ENCODE results near the gene TBRG4. TPM values are rescaled to one million over a fixed set of nuclear protein-coding genes. Genes with fewer than 3 reads are reported as not detected.
A peak's percentile ranks its signal among the peaks of the same experiment; 100 is the strongest.
"Not testable (repeated sequence)": the region's sequence is repeated elsewhere in the genome, so short reads cannot be mapped to it uniquely, and the experiment has no call there.

The TBRG4 gene
- total RNA-seq, 1 donor, result 80.7 TPM

DNA sequence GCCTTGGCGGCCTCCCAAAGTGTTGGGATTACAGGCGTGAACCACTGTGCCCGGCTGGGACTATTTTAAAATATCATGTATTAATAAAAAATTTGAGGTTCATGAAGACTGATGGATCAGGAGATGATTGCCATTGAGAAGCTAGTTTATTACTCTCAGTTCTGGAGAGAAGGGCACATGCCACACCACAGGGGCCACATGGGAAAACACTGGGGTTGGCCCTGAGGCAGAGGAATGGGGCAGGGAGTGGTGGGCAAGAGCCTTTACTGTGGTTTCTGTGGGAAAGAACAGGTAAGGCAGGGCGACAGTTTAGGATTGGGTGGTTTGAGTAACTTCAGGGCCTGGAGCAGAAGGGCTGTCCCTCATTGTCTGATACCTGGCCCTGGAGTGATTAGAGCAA, 6.8 kb upstream of the TBRG4 start:
- no peak overlapping the region for H3K4me3 ChIP-seq (ENCODE audit: low read depth, low read length)
- TF ChIP-seq CTCF (IDR thresholded peaks at IDR 0.05; ENCODE audit: insufficient read depth, low read depth, low read length), result no peak
- no peak for DNase-seq (ENCODE audit: low read depth)

GRCh38 chr7:45117582-45117981, 6.1 kb upstream of the TBRG4 start:
- no peak overlapping the region for H3K4me3 ChIP-seq (ENCODE audit: low read depth, low read length)
- no peak for TF ChIP-seq CTCF (IDR thresholded peaks at IDR 0.05; ENCODE audit: insufficient read depth, low read depth, low read length)
- DNase-seq (ENCODE audit: low read depth), result no peak

GRCh38 chr7:45116048-45116447, 4.6 kb upstream of the TBRG4 start:
- no peak for DNase-seq (ENCODE audit: low read depth)
- H3K4me3 ChIP-seq (ENCODE audit: low read depth, low read length), result no peak overlapping the region
- TF ChIP-seq CTCF (IDR thresholded peaks at IDR 0.05; ENCODE audit: insufficient read depth, low read depth, low read length), result no peak

GRCh38 chr7:45114926-45115325, 3.4 kb upstream of the TBRG4 start:
- no peak for DNase-seq (ENCODE audit: low read depth)
- TF ChIP-seq CTCF (IDR thresholded peaks at IDR 0.05; ENCODE audit: insufficient read depth, low read depth, low read length), result no peak

GRCh38 chr7:45114257-45114656, 2.8 kb upstream of the TBRG4 start:
- DNase-seq (ENCODE audit: low read depth), result not testable (repeated sequence)

More at GRCh38 chr7:45114926-45115325, 3.4 kb upstream of the TBRG4 start:
- H3K4me3 ChIP-seq (ENCODE audit: low read depth, low read length), result no peak overlapping the region

GRCh38 chr7:45112648-45113047, 1.2 kb upstream of the TBRG4 start:
- peak overlapping the region; percentile 89 for H3K4me3 ChIP-seq (ENCODE audit: low read depth, low read length)
- peak; percentile 9 for DNase-seq (ENCODE audit: low read depth)
- TF ChIP-seq CTCF (IDR thresholded peaks at IDR 0.05; ENCODE audit: insufficient read depth, low read depth, low read length), result no peak

More at GRCh38 chr7:45114257-45114656, 2.8 kb upstream of the TBRG4 start:
- not testable (repeated sequence) for H3K4me3 ChIP-seq (ENCODE audit: low read depth, low read length)

DNA sequence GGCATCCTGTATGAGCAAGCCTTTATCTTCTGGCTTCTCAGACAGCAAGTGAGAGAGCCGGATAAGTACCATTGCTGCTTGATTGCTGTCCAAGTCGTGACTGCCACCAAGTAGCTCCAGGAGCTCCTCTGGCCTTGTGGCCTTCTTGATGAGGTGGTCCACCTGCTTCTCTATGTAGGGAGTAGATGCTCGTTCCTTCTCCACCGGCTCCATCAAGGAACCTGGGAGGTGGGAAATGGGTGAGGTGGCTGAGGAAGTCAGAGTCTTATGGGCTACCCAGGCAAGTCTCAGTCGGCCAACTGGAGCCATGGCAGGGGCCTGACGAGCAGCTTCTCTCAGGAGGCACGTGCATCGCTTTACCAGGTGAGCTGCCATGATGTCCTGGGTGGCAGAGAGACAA, 2.6 kb downstream of the TBRG4 start:
- DNase-seq (ENCODE audit: low read depth), result no peak
- no peak overlapping the region for H3K4me3 ChIP-seq (ENCODE audit: low read depth, low read length)
- TF ChIP-seq CTCF (IDR thresholded peaks at IDR 0.05; ENCODE audit: insufficient read depth, low read depth, low read length), result no peak
